ENCODE data around the gene KRT79. TPM values are rescaled to one million over a fixed set of nuclear protein-coding genes. Genes with fewer than 3 reads are reported as not detected.

KRT79 gene
- total and polyA plus RNA-seq, 2 of the 8 experiments (the other 6 are each of a cell fraction or from before 2014, with no cell fraction given), result not detected

DNA sequence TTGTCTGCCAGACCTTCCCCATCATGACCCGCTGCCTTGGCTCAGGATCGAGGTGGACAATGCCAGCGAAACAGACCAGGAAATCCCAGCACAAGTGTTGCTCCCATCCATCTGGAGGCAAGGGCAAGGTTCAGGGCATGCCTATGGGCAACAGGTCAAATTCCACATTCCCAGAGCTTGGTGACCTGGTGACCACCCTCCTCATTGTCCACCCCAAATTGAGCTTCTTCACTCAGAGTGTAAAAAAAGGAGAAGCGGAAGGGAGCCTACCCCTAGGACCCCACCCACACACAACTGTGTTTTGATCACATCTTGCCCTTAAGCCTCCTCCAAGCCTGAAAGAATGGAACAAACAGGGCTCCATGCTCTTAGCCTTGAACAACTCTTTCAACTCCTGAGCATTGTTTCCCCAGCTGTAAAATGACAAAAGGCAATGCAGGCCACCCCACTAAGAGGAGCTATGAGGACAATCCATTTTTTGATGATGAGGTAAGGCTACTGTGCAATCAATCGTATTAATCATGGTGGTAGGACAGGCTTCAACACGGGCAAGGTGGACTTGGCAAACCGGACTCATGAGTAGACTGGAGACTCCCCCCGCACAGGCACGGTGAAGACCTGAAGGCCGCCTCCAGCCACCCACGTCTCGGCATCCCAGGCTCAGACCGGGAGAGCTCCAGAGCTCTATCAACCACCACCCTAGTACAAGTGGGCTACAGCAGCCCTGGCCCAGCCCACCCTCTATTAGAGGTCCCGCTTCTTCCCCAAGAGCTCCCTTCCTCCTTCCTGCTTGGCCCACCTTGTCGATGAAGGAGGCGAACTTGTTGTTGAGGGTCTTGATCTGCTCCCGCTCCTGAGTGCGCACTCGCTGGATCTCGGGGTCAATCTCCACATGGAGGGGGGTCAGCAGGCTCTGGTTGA, 866 bp downstream of the KRT79 start:
- Histone ChIP-seq H2BK15ac (ENCODE audit: low read length) (no peak overlapping the region), H3K23me2 (ENCODE audit: low read depth, low read length) (no peaks in the 10 kb centered on the region), H2BK12ac (ENCODE audit: low read depth, low read length) (no peak overlapping the region), H4K5ac (ENCODE audit: insufficient read length, low read depth, low read length) (no peak overlapping the region), H3K14ac (ENCODE audit: insufficient read length) (no peak overlapping the region), H3K18ac (ENCODE audit: extremely low read depth, low read length) (no peak overlapping the region), H3K4ac (replicated peaks; ENCODE audit: insufficient read length, low read depth, low read length) (no peak overlapping the region), H2AK5ac (ENCODE audit: low read depth, low read length) (no peak overlapping the region), H3K4me3 (ENCODE audit: extremely low read depth in 1 of 4, insufficient read depth in 2 of 4, low read depth in 3 of 4, low read length in 4 of 4) (no peak overlapping the region), H4K91ac (replicated peaks; ENCODE audit: insufficient read length, low read length) (no peak overlapping the region), H3K9ac (replicated peaks in 1 of 4; ENCODE audit: extremely low read depth in 1 of 4, low read depth in 3 of 4, low read length in 3 of 4) (no peak overlapping the region), H3K23ac (ENCODE audit: insufficient read length) (no peak overlapping the region), H4K20me1 (replicated peaks in 1 of 2; ENCODE audit: control insufficient read depth in 1 of 2, insufficient read depth in 2 of 2, low read length in 2 of 2) (no peaks in the 10 kb centered on the region), H2BK120ac (replicated peaks; ENCODE audit: low read depth, low read length) (no peak overlapping the region), H2BK20ac (ENCODE audit: low read length) (no peak overlapping the region), H3K79me1 (ENCODE audit: low read depth, low read length) (no peaks in the 10 kb centered on the region), H3K36me3 (ENCODE audit: control insufficient read depth in 2 of 4, insufficient read depth in 4 of 4, low read length in 3 of 4) (no peaks in the 10 kb centered on the region), H3K56ac (replicated peaks; ENCODE audit: insufficient read length, low read depth, low read length) (no peak overlapping the region), H3K4me1 (replicated peaks in 1 of 4; ENCODE audit: control insufficient read depth in 3 of 4, insufficient read depth in 4 of 4, low read length in 3 of 4) (no peaks in the 10 kb centered on the region), H3K79me2 (ENCODE audit: control insufficient read depth in 1 of 2, insufficient read depth in 2 of 2, low read length in 2 of 2) (no peaks in the 10 kb centered on the region), H4K8ac (ENCODE audit: extremely low read depth, insufficient read depth, low read length) (no peak overlapping the region), H3K4me2 (ENCODE audit: insufficient read depth in 1 of 2, low read depth in 2 of 2, low read length in 2 of 2) (no peak overlapping the region), H2AFZ (ENCODE audit: low read length) (no peak overlapping the region), H2BK5ac (ENCODE audit: low read depth, low read length) (no peak overlapping the region), H3K27me3 (replicated peaks in 1 of 4; ENCODE audit: control insufficient read depth in 3 of 4, extremely low read depth in 1 of 4, insufficient read depth in 3 of 4, low read length in 3 of 4) (no peaks in the 10 kb centered on the region), H3K27ac (ENCODE audit: low read depth, low read length) (no peak overlapping the region), H3K9me3 (ENCODE audit: insufficient read depth in 2 of 2, low read depth in 1 of 2, low read length in 1 of 2) (no peaks in the 10 kb centered on the region)
- DNase-seq (ENCODE audit: low read depth in 1 of 2, low spot score in 2 of 2) (no peak), FAIRE-seq (no peak)
- TF ChIP-seq TAF1 (IDR thresholded peaks at IDR 0.05; ENCODE audit: low read depth, low read length) (no peak), CBX5 (IDR thresholded peaks at IDR 0.05; ENCODE audit: low read depth, low read length) (no peak), CHD2 (IDR thresholded peaks at IDR 0.05; ENCODE audit: low read length) (no peak)
- WGBS, 2 experiments (ENCODE audit: extremely low coverage in 1 of 2, insufficient coverage in 1 of 2, insufficient read length in 1 of 2, insufficient replicate concordance in 2 of 2, low coverage in 1 of 2, low lambda C conversion rate in 2 of 2, missing lambda C conversion rate in 1 of 2), result 91% methylated on average over 20 of the region's 20 CpGs; no CpG with 5 or more reads in 1 of the 2 experiments
- ChIA-PET CTCF (ENCODE audit: partially characterized antibody) (interaction anchor here (0.9 to 1.5 kb wide), 4 partner anchors 19 to 66 kb away, joined by 3 to 4 read pairs (median 4); partner anchors contain the start of gene KRT3), POLR2A (ENCODE audit: partially characterized antibody) (interaction anchor here (0.6 kb wide), 1 partner anchor 63 kb away, joined by 3 read pairs; no protein-coding TSS in a partner anchor)

All from H1 (cell line).